ENCODE measurements around the gene HAGHL.

GRCh38 chr16:777826-778225 lies 50.9 kb downstream of the HAGHL start:
- TF ChIP-seq POU2F2 (IDR thresholded peaks at IDR 0.05; ENCODE audit: low read depth, low read length), result no peak
- no peak for TF ChIP-seq POLR2A (IDR thresholded peaks at IDR 0.05; ENCODE audit: low read depth, low read length)
- TF ChIP-seq POLR2AphosphoS5 (IDR thresholded peaks at IDR 0.05; ENCODE audit: low read depth, low read length), result no peak
- no peak for TF ChIP-seq TAF1 (IDR thresholded peaks at IDR 0.05; ENCODE audit: low read depth, low read length)
- TF ChIP-seq SPI1 (IDR thresholded peaks at IDR 0.05; ENCODE audit: low read depth, low read length), result no peak
- no peak for TF ChIP-seq PAX5 (IDR thresholded peaks at IDR 0.05; ENCODE audit: insufficient read depth, low read length, severe bottlenecking)

Measured in GM12891 (cell line).